Tibial nerve (tissue), 4 donors: ENCODE results near the gene MNT. TPM values are rescaled to one million over a fixed set of nuclear protein-coding genes. Genes with fewer than 3 reads are reported as not detected.

ENCODE experiments used
- DNase-seq, 2 donors: peaks; one replicate each; pipeline ENCODE4 v3.0.0-alpha.2; 2019; ENCODE audit warnings: low spot score in 2 of 2
- H3K27ac ChIP-seq, 4 donors: fragments of 200-600 bp; sonication (generic) in 3 of 4; one replicate each; pipeline ENCODE4 v1.5.1; 2017 to 2019; ENCODE audit warnings: mild to moderate bottlenecking in 1 of 4
- H3K27me3 ChIP-seq, 2 donors: fragments of 200-600 bp; sonication (generic) in 1 of 2; one replicate each; pipeline versions ENCODE4 v1.5.1 to v1.6.0; 2017 to 2019
- H3K36me3 ChIP-seq, 3 donors: fragments of 200-600 bp; sonication (generic); one replicate each; pipeline ENCODE4 v1.5.1; 2018 to 2019
- H3K4me1 ChIP-seq, 4 donors: fragments of 200-600 bp; sonication (generic) in 3 of 4; one replicate each; pipeline ENCODE4 v1.5.1; 2017 to 2019
- H3K4me3 ChIP-seq, 4 donors: fragments of 200-600 bp; sonication (generic) in 3 of 4; one replicate each; pipeline ENCODE4 v1.5.1; 2017 to 2019; ENCODE audit warnings: mild to moderate bottlenecking in 1 of 4, moderate library complexity in 1 of 4
- H3K9me3 ChIP-seq, 4 donors: fragments of 200-600 bp; sonication (generic) in 3 of 4; one replicate each; pipeline ENCODE4 v1.5.1; 2017 to 2019
- EP300 ChIP-seq, 2 donors: sonication (generic); formaldehyde crosslinking; IDR thresholded peaks; one replicate each; pipeline ENCODE4 v1.6.1; 2017; ENCODE audit warnings: antibody characterized with exemption in 2 of 2, mild to moderate bottlenecking in 1 of 2
- POLR2A ChIP-seq, 2 donors: fragments of 450-650 bp; IDR thresholded peaks; one replicate each; pipeline ENCODE4 v1.6.1; 2017; ENCODE audit warnings: antibody characterized with exemption in 2 of 2, mild to moderate bottlenecking in 2 of 2, moderate library complexity in 2 of 2
- WGBS, 2 donors: methylation state at CpG; one replicate each; pipeline ENCODE4 v1.1.5; 2018; 5-methylcytosine and 5-hydroxymethylcytosine counted together
- total RNA-seq, 4 donors: library from RNA; depleted of rRNA; stranded (reverse); fragments of >200 nt; gene quantifications; one replicate each; pipeline ENCODE4 v1.1.0, GENCODE V29; 2016
- TF ChIP-seq, protein P1 (sequence below), 5 experiments: fragments of 200-600 bp in 3 of 5; fragments of 450-650 bp in 2 of 5; sonication (generic) in 3 of 5; IDR thresholded peaks; one replicate each; pipeline ENCODE4 v1.5.1; 2016 to 2019; ENCODE audit warnings: antibody characterized with exemption in 5 of 5, mild to moderate bottlenecking in 3 of 5, moderate library complexity in 2 of 5

MNT gene
- total RNA-seq, 4 donors from 2014 or later: 12.6 to 32.8 (median 14.9) TPM

DNA sequence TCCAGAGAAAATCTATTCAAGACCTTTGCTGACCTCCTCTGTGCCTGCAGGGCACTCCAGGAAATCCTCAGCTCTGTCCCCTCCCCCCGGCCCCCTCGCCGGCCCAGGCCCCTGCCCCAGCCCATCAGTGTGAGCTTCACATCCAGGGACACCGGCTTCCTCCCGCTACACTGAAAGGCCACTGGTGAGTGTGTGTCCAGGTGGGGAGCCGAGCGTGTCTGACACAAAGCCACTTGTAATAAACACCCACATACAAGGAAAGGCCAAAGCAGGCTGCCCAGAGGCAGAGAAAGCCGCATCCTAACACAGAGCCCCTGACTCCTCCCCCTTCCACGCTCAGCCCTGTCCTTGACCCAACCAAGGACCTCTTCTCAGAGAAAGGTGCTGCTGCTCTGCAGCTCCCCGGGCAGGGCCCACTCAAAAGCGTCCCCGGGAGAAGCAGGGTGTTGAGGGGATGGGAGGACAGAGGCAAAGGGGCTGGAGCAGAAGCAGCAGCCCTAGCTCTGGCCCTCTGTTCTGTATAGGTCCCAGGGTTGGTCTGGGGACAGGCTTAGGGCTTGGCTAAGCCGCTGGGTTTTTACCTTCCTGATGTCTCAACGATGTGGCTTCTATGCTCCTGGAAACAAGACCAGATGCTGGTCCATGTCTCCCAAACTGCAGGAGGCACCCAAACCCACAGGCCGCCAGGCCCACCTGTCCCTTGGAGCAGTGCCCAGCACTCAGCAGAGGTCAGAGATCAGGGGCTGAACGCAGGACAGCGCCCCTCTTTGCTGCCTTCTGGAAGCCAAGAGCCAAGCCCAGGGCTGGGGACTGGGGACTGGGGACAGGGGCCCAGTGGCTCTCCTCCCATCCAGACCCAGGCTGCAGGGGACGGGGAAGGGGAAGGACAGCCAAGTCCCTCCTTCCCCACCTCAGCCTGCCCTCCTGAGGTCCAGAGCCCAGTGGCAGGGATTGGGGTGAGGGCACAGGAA is 15.3 kb downstream of the MNT start:
- H3K27ac ChIP-seq: peak overlapping the region in 3 of 4 donors; percentile 5 to 55 (median 30)
- WGBS, 2 donors: 43 to 56% methylated on average over 13 to 18 of the region's 18 CpGs
- no peak for DNase-seq
- peaks cover 0 to 59% (median 11%) of the 10 kb centered on the region in 4 donors for H3K4me1 ChIP-seq
- H3K27me3 ChIP-seq: no peaks in the 10 kb centered on the region
- peaks cover 0 to 51% (median 4%) of the 10 kb centered on the region in 3 donors for H3K36me3 ChIP-seq
- H3K4me3 ChIP-seq: no peak overlapping the region
- H3K9me3 ChIP-seq: no peaks in the 10 kb centered on the region
- no peak for TF ChIP-seq POLR2A (IDR thresholded peaks at IDR 0.05)
- TF ChIP-seq EP300 (IDR thresholded peaks at IDR 0.05): peak in 1 of 2 donors; percentile 5
- TF ChIP-seq, protein P1, sequence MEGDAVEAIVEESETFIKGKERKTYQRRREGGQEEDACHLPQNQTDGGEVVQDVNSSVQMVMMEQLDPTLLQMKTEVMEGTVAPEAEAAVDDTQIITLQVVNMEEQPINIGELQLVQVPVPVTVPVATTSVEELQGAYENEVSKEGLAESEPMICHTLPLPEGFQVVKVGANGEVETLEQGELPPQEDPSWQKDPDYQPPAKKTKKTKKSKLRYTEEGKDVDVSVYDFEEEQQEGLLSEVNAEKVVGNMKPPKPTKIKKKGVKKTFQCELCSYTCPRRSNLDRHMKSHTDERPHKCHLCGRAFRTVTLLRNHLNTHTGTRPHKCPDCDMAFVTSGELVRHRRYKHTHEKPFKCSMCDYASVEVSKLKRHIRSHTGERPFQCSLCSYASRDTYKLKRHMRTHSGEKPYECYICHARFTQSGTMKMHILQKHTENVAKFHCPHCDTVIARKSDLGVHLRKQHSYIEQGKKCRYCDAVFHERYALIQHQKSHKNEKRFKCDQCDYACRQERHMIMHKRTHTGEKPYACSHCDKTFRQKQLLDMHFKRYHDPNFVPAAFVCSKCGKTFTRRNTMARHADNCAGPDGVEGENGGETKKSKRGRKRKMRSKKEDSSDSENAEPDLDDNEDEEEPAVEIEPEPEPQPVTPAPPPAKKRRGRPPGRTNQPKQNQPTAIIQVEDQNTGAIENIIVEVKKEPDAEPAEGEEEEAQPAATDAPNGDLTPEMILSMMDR (IDR thresholded peaks at IDR 0.05): no peak

GRCh38 chr17:2384439-2385127 is 16.3 kb downstream of the MNT start:
- Histone ChIP-seq H3K9me3 (no peaks in the 10 kb centered on the region), H3K4me1 (peaks cover 0 to 50% (median 4%) of the 10 kb centered on the region in 4 donors), H3K36me3 (peaks cover under 1 to 60% (median 4%) of the 10 kb centered on the region in 3 donors), H3K27ac (peak overlapping the region in 3 of 4 donors; percentile 5 to 55 (median 30)), H3K27me3 (no peaks in the 10 kb centered on the region), H3K4me3 (no peak overlapping the region)
- DNase-seq: no peak
- TF ChIP-seq, protein P1 (IDR thresholded peaks at IDR 0.05): no peak
- TF ChIP-seq EP300 (IDR thresholded peaks at IDR 0.05) (no peak), POLR2A (IDR thresholded peaks at IDR 0.05) (no peak)
- WGBS, 2 donors: 59 to 65% methylated on average over 20 to 22 of the region's 22 CpGs

DNA sequence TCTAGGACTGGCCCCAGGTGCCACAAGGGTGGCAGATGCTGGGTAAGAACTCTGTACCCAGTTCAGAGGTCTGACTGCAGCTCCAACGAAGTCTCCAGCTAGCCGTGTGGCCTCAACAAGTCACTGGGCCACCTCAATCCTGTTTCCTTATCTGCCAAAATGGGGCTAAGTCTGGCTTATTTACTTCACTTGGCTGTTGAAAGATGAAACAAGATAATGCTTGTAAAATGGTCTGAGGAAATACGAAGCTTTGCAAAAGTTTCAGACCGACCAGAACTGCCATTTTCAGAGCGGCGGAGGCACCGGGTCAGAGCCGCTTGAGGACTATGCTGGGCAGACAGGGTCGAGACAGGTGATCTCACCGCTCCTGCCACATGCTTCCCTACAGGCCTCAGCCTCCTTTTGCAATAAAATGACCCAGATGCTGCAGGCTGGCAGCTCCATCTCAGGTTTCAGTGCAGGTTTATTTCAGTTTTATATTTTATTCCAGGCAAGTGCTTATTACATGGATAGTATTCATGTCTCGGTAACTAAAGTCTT is 17.2 kb downstream of the MNT start:
- Histone ChIP-seq H3K4me1 (peaks cover 0 to 46% (median 3%) of the 10 kb centered on the region in 4 donors), H3K27ac (peak overlapping the region in 2 of 4 donors; percentile 64 to 75), H3K27me3 (no peaks in the 10 kb centered on the region), H3K9me3 (no peaks in the 10 kb centered on the region), H3K36me3 (peaks cover 4 to 69% (median 5%) of the 10 kb centered on the region in 3 donors), H3K4me3 (no peak overlapping the region)
- TF ChIP-seq, protein P1 (IDR thresholded peaks at IDR 0.05): no peak
- no peak for TF ChIP-seq EP300 (IDR thresholded peaks at IDR 0.05)
- TF ChIP-seq POLR2A (IDR thresholded peaks at IDR 0.05): no peak
- WGBS, 2 donors: 82 to 90% methylated on average over 11 of the region's 11 CpGs
- DNase-seq: no peak

GRCh38 chr17:2380950-2381649 is 19.8 kb downstream of the MNT start:
- H3K9me3 ChIP-seq: no peaks in the 10 kb centered on the region
- 60 to 67% methylated on average over 11 to 15 of the region's 15 CpGs for WGBS, 2 donors
- no peak for DNase-seq
- peak overlapping the region in 1 of 4 donors; percentile 34 for H3K27ac ChIP-seq
- peaks cover 0 to 70% (median 5%) of the 10 kb centered on the region in 3 donors for H3K36me3 ChIP-seq
- no peak overlapping the region for H3K4me3 ChIP-seq
- no peaks in the 10 kb centered on the region for H3K27me3 ChIP-seq
- H3K4me1 ChIP-seq: peaks cover 0 to 39% (median 3%) of the 10 kb centered on the region in 4 donors
- TF ChIP-seq POLR2A (IDR thresholded peaks at IDR 0.05) (no peak), EP300 (IDR thresholded peaks at IDR 0.05) (no peak)
- TF ChIP-seq, protein P1 (IDR thresholded peaks at IDR 0.05): no peak
